OCI-LY3 (cell line): Measurements from ENCODE around the gene RBM19.

Source experiments
- H2AFZ ChIP-seq: fragments of 200-600, 300-600 bp; shearing (Covaris generic); 2 replicates; pipeline ENCODE4 v1.6.0; 2014; ENCODE audit warnings: antibody characterized with exemption, low read depth, low read length
- H3K27ac ChIP-seq: fragments of 200-600, 300-600 bp; sonication (generic); 2 replicates; pipeline ENCODE4 v1.5.1; 2014; ENCODE audit warnings: mild to moderate bottlenecking, low read length, moderate library complexity, mixed read lengths
- H3K27me3 ChIP-seq: fragments of 200-600, 300-600 bp; sonication (generic); 2 replicates; pipeline ENCODE4 v1.6.1; 2014; ENCODE audit warnings: low read depth, low read length, mixed read lengths
- H3K36me3 ChIP-seq: fragments of 200-600, 300-600 bp; sonication (generic); replicated peaks from 2 replicates; pipeline ENCODE3; 2014; ENCODE audit warnings: low read depth, low read length, mixed read lengths
- H3K4me1 ChIP-seq: fragments of 300-600, 200-600 bp; sonication (generic); 2 replicates; pipeline ENCODE4 v1.6.1; 2014; ENCODE audit warnings: low read length, mixed read lengths
- H3K4me2 ChIP-seq: fragments of 200-600, 300-600 bp; sonication (generic); 2 replicates; pipeline ENCODE4 v1.6.1; 2014; ENCODE audit warnings: low read length, mixed read lengths
- H3K4me3 ChIP-seq: fragments of 300-600, 200-600 bp; sonication (generic); 2 replicates; pipeline ENCODE4 v1.5.1; 2014; ENCODE audit warnings: antibody characterized with exemption, mild to moderate bottlenecking, low read length, moderate library complexity
- H3K79me2 ChIP-seq: fragments of 300-600, 200-600 bp; shearing (Covaris generic); 2 replicates; pipeline ENCODE4 v1.6.1; 2014; ENCODE audit warnings: mild to moderate bottlenecking, low read length, mixed read lengths
- H3K9ac ChIP-seq: fragments of 300-600, 200-600 bp; shearing (Covaris generic); 2 replicates; pipeline ENCODE4 v1.6.0; 2014; ENCODE audit warnings: mild to moderate bottlenecking, low read length, moderate library complexity
- H3K9me3 ChIP-seq: fragments of 200-600, 300-600 bp; shearing (Covaris generic); 2 replicates; pipeline ENCODE4 v1.6.1; 2014; ENCODE audit warnings: low read length, mixed read lengths; ENCODE audit not compliant: insufficient read depth
- H4K20me1 ChIP-seq: fragments of 200-600, 300-600 bp; sonication (generic); 2 replicates; pipeline ENCODE4 v1.6.1; 2016; ENCODE audit warnings: low read length, mixed read lengths; ENCODE audit not compliant: insufficient read depth
- CTCF ChIP-seq: fragments of 200-600, 300-600 bp; sonication (generic); IDR thresholded peaks from 2 replicates; pipeline ENCODE4 v1.5.1; 2014; ENCODE audit warnings: antibody characterized with exemption, low read length, low read depth
- EZH2phosphoT487 ChIP-seq: fragments of 200-600 bp; shearing (Covaris generic); IDR thresholded peaks from 2 replicates; pipeline ENCODE4 v1.6.1; 2018; ENCODE audit warnings: antibody characterized with exemption, mixed run types, low read depth

Gene RBM19

GRCh38 chr12:113909776-113910420 lies 56.2 kb downstream of the RBM19 start:
- H3K36me3 ChIP-seq = peaks cover 5% of the 10 kb centered on the region

GRCh38 chr12:113908584-113909100 lies 57.5 kb downstream of the RBM19 start:
- no peaks in the 10 kb centered on the region for H3K27me3 ChIP-seq
- no peak overlapping the region for H3K4me3 ChIP-seq
- no peak for TF ChIP-seq CTCF
- no peak for TF ChIP-seq EZH2phosphoT487
- H3K4me2 ChIP-seq = no peak overlapping the region
- no peaks in the 10 kb centered on the region for H3K79me2 ChIP-seq
- no peak overlapping the region for H3K9ac ChIP-seq
- no peaks in the 10 kb centered on the region for H4K20me1 ChIP-seq
- H3K4me1 ChIP-seq = no peaks in the 10 kb centered on the region
- no peak overlapping the region for H3K27ac ChIP-seq
- H3K9me3 ChIP-seq = no peaks in the 10 kb centered on the region
- H2AFZ ChIP-seq = no peak overlapping the region
- H3K36me3 ChIP-seq = peaks cover 9% of the 10 kb centered on the region

More at GRCh38 chr12:113909776-113910420, 56.2 kb downstream of the RBM19 start:
- Histone ChIP-seq H3K4me3 (no peak overlapping the region), H3K27ac (no peak overlapping the region), H2AFZ (no peak overlapping the region), H3K4me1 (no peaks in the 10 kb centered on the region), H3K79me2 (no peaks in the 10 kb centered on the region), H3K4me2 (no peak overlapping the region), H4K20me1 (no peaks in the 10 kb centered on the region), H3K9me3 (no peaks in the 10 kb centered on the region), H3K27me3 (no peaks in the 10 kb centered on the region), H3K9ac (no peak overlapping the region)
- no peak for TF ChIP-seq EZH2phosphoT487
- TF ChIP-seq CTCF = no peak

- Histone ChIP-seq H3K36me3 (peaks cover 16% of the 10 kb centered on the region), H3K9me3 (no peaks in the 10 kb centered on the region), H3K27me3 (no peaks in the 10 kb centered on the region), H3K4me2 (no peak overlapping the region), H4K20me1 (no peaks in the 10 kb centered on the region), H2AFZ (no peak overlapping the region), H3K79me2 (no peaks in the 10 kb centered on the region), H3K27ac (no peak overlapping the region), H3K9ac (no peak overlapping the region), H3K4me1 (no peaks in the 10 kb centered on the region), H3K4me3 (no peak overlapping the region)
- TF ChIP-seq CTCF (no peak), EZH2phosphoT487 (no peak)
These were observed 58.5 kb downstream of the RBM19 start for GRCh38 chr12:113907446-113908180.

- TF ChIP-seq CTCF (no peak), EZH2phosphoT487 (no peak)
- Histone ChIP-seq H3K27me3 (no peaks in the 10 kb centered on the region), H3K79me2 (no peaks in the 10 kb centered on the region), H3K9me3 (no peaks in the 10 kb centered on the region), H3K36me3 (peaks cover 16% of the 10 kb centered on the region), H3K9ac (no peak overlapping the region), H3K4me1 (no peaks in the 10 kb centered on the region), H3K4me3 (no peak overlapping the region), H2AFZ (no peak overlapping the region), H3K27ac (no peak overlapping the region), H3K4me2 (no peak overlapping the region), H4K20me1 (no peaks in the 10 kb centered on the region)
These were observed 59.5 kb downstream of the RBM19 start for GRCh38 chr12:113906411-113907200.
